ENCODE data around the gene GMDS. TPM values are rescaled to one million over a fixed set of nuclear protein-coding genes. Genes with fewer than 3 reads are reported as not detected.

Gene GMDS
- total and polyA plus RNA-seq, 4 donors, result 7.3 to 28.3 (median 16.1) TPM

DNA sequence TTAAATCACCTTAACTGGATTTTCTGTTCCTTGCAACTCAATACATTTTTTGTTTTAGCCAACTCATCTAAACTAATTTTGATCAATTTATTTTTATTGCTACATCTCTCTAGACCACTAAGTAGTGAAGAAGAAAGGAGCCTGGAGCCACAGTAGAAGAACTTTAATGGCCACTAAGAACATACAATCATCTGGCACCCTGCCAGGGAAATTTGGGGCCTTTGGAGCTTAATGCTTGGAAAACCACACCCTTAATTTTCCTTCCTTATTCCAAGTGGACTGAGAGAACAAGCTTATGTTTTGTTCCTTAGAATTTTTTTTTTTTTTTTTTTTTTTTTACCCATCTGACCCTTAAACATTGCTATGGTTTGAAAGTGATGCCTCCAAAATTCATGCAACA is 12.0 kb upstream of the GMDS start:
- DNase-seq (no peak), ATAC-seq (ENCODE audit: insufficient read depth, low FRiP score) (no peak)
- H3K9ac ChIP-seq (ENCODE audit: insufficient read depth in 1 of 2, low read length in 2 of 2), result no peak overlapping the region
- H3K27ac ChIP-seq (ENCODE audit: low read depth in 1 of 2, low read length in 1 of 2), result no peak overlapping the region
- no peaks in the 10 kb centered on the region for H3K27me3 ChIP-seq (ENCODE audit: control insufficient read depth in 3 of 3, insufficient read depth in 3 of 3, low read length in 2 of 3)
- H3K4me3 ChIP-seq, result no peak overlapping the region
- peaks cover 0 to 10% (median 2%) of the 10 kb centered on the region in 4 donors for H3K9me3 ChIP-seq (ENCODE audit: control insufficient read depth in 4 of 4, insufficient read depth in 3 of 4, low read length in 3 of 4)
- no peak for TF ChIP-seq CTCF (IDR thresholded peaks at IDR 0.05; ENCODE audit: control extremely low read depth, extremely low read depth)
- peaks cover 0 to 2% (median 0%) of the 10 kb centered on the region in 5 donors for H3K4me1 ChIP-seq (ENCODE audit: control insufficient read depth in 5 of 5, insufficient read depth in 5 of 5, low read length in 5 of 5)
- peaks cover 6 to 13% (median 10%) of the 10 kb centered on the region in 4 donors for H3K36me3 ChIP-seq (ENCODE audit: control insufficient read depth in 4 of 4, insufficient read depth in 4 of 4, low read length in 4 of 4)

GRCh38 chr6:2254747-2255146 is 9.3 kb upstream of the GMDS start:
- WGBS, 2 donors, result 100% methylated on average over 3 of the region's 3 CpGs
- no peak for TF ChIP-seq CTCF (IDR thresholded peaks at IDR 0.05; ENCODE audit: control extremely low read depth, extremely low read depth)
- Histone ChIP-seq H3K36me3 (ENCODE audit: control insufficient read depth in 4 of 4, insufficient read depth in 4 of 4, low read length in 4 of 4) (peaks cover 6 to 13% (median 12%) of the 10 kb centered on the region in 4 donors), H3K9ac (ENCODE audit: insufficient read depth in 1 of 2, low read length in 2 of 2) (no peak overlapping the region), H3K4me1 (ENCODE audit: control insufficient read depth in 5 of 5, insufficient read depth in 5 of 5, low read length in 5 of 5) (peaks cover 0 to 2% (median 0%) of the 10 kb centered on the region in 5 donors), H3K4me3 (no peak overlapping the region), H3K9me3 (ENCODE audit: control insufficient read depth in 4 of 4, insufficient read depth in 3 of 4, low read length in 3 of 4) (peaks cover 0 to 10% (median 2%) of the 10 kb centered on the region in 4 donors), H3K27me3 (ENCODE audit: control insufficient read depth in 3 of 3, insufficient read depth in 3 of 3, low read length in 2 of 3) (no peaks in the 10 kb centered on the region), H3K27ac (ENCODE audit: low read depth in 1 of 2, low read length in 1 of 2) (no peak overlapping the region)
- DNase-seq, result no peak
- no peak for ATAC-seq (ENCODE audit: insufficient read depth, low FRiP score)

- DNase-seq (no peak), ATAC-seq (ENCODE audit: insufficient read depth, low FRiP score) (no peak)
- Histone ChIP-seq H3K4me3 (no peak overlapping the region), H3K27ac (ENCODE audit: low read depth in 1 of 2, low read length in 1 of 2) (no peak overlapping the region), H3K9me3 (ENCODE audit: control insufficient read depth in 4 of 4, insufficient read depth in 3 of 4, low read length in 3 of 4) (no peaks in the 10 kb centered on the region), H3K36me3 (ENCODE audit: control insufficient read depth in 4 of 4, insufficient read depth in 4 of 4, low read length in 4 of 4) (peaks cover 5 to 11% (median 6%) of the 10 kb centered on the region in 4 donors), H3K9ac (ENCODE audit: insufficient read depth in 1 of 2, low read length in 2 of 2) (no peak overlapping the region), H3K4me1 (ENCODE audit: control insufficient read depth in 5 of 5, insufficient read depth in 5 of 5, low read length in 5 of 5) (peaks cover 0 to 16% (median 5%) of the 10 kb centered on the region in 5 donors), H3K27me3 (ENCODE audit: control insufficient read depth in 3 of 3, insufficient read depth in 3 of 3, low read length in 2 of 3) (no peaks in the 10 kb centered on the region)
- no peak for TF ChIP-seq CTCF (IDR thresholded peaks at IDR 0.05; ENCODE audit: control extremely low read depth, extremely low read depth)
- WGBS, 2 donors, result 95 to 97% methylated on average over 7 of the region's 7 CpGs
Measured at GRCh38 chr6:2249126-2249525, 3.7 kb upstream of the GMDS start.

DNA sequence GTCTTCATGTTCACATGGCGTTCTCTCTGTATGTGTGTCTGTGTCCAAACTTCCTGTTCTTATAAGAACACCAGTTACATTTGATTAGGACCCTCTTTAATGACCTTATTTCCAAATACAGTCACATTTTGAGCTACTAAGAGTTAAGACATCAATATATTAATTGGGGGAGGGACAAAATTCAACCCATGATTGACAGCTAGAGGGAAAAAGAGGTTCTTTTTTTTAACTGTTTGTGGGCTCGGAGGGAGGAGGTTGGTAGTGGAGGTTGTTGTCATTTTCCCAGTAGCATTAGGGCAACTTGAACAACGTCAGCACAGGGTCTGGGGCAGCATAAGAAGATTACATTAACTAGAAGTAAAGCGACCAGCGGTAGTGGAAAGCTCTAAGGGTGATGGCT is 2.3 kb upstream of the GMDS start:
- DNase-seq, result no peak
- no peak overlapping the region for H3K27ac ChIP-seq (ENCODE audit: low read depth in 1 of 2, low read length in 1 of 2)
- H3K36me3 ChIP-seq (ENCODE audit: control insufficient read depth in 4 of 4, insufficient read depth in 4 of 4, low read length in 4 of 4), result peaks cover 3 to 8% (median 3%) of the 10 kb centered on the region in 4 donors
- H3K4me1 ChIP-seq (ENCODE audit: control insufficient read depth in 5 of 5, insufficient read depth in 5 of 5, low read length in 5 of 5), result peaks cover 0 to 16% (median 7%) of the 10 kb centered on the region in 5 donors
- WGBS, 2 donors, result 84 to 93% methylated on average over 5 of the region's 5 CpGs
- no peak for TF ChIP-seq CTCF (IDR thresholded peaks at IDR 0.05; ENCODE audit: control extremely low read depth, extremely low read depth)
- no peaks in the 10 kb centered on the region for H3K27me3 ChIP-seq (ENCODE audit: control insufficient read depth in 3 of 3, insufficient read depth in 3 of 3, low read length in 2 of 3)
- H3K4me3 ChIP-seq, result no peak overlapping the region
- H3K9me3 ChIP-seq (ENCODE audit: control insufficient read depth in 4 of 4, insufficient read depth in 3 of 4, low read length in 3 of 4), result no peaks in the 10 kb centered on the region
- no peak overlapping the region for H3K9ac ChIP-seq (ENCODE audit: insufficient read depth in 1 of 2, low read length in 2 of 2)
- ATAC-seq (ENCODE audit: insufficient read depth, low FRiP score), result no peak

Measured in lung (tissue), 12 donors.